ENCODE measurements around the gene VMP1.
"Not testable (repeated sequence)": the region's sequence is repeated elsewhere in the genome, so short reads cannot be mapped to it uniquely, and the experiment has no call there.

VMP1 gene

GRCh38 chr17:59839651-59840328 lies 132.3 kb downstream of the VMP1 start:
- H3K4me1 Mint-ChIP-seq = peaks cover 55% of the 10 kb centered on the region
- H3K4me3 Mint-ChIP-seq = peak overlapping the region; percentile 90
- peak overlapping the region; percentile 99 for H3K27ac Mint-ChIP-seq
- DNase-seq (ENCODE audit: low spot score in 2 of 2) (no peak), ATAC-seq (no peak)
- no peaks in the 10 kb centered on the region for H3K9me3 Mint-ChIP-seq
- H3K36me3 Mint-ChIP-seq = peaks cover 94% of the 10 kb centered on the region

- peak in 1 of 2 donors; percentile 74 for DNase-seq (ENCODE audit: low spot score in 2 of 2)
- Mint-ChIP-seq H3K4me3 (peak overlapping the region; percentile 90), H3K4me1 (peaks cover 62% of the 10 kb centered on the region), H3K27ac (peak overlapping the region; percentile 99), H3K36me3 (peaks cover 93% of the 10 kb centered on the region), H3K9me3 (no peaks in the 10 kb centered on the region)
- ATAC-seq = no peak
Measured at GRCh38 chr17:59840329-59841090, 133.1 kb downstream of the VMP1 start.

GRCh38 chr17:59841091-59841881 lies 133.8 kb downstream of the VMP1 start:
- H3K27ac Mint-ChIP-seq = peak overlapping the region; percentile 99
- not testable (repeated sequence) for ATAC-seq, H3K9me3 Mint-ChIP-seq
- peaks cover 99% of the 10 kb centered on the region for H3K36me3 Mint-ChIP-seq
- H3K4me1 Mint-ChIP-seq = peaks cover 67% of the 10 kb centered on the region
- peak in 1 of 2 donors; percentile 68 for DNase-seq (ENCODE audit: low spot score in 2 of 2)
- peak overlapping the region; percentile 90 for H3K4me3 Mint-ChIP-seq

DNA sequence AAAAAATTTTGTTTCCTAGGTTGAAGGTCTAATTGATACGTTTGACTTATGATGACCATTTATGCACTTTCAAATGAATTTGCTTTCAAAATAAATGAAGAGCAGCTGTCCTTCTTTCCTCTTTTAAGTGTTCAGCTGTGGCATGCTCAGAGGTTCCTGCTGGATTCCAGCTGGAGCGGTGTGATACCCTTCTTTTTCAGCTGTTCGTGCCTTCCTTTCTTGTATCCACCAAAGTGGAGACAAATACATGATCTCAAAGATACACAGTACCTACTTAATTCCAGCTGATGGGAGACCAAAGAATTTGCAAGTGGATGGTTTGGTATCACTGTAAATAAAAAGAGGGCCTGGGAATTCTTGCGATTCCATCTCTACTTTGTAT lies 134.4 kb downstream of the VMP1 start:
- Mint-ChIP-seq H3K4me3 (peak overlapping the region; percentile 90), H3K4me1 (peaks cover 67% of the 10 kb centered on the region), H3K36me3 (peaks cover 94% of the 10 kb centered on the region), H3K27ac (peak overlapping the region; percentile 99)
- H3K9me3 Mint-ChIP-seq; DNase-seq (ENCODE audit: low spot score in 2 of 2); ATAC-seq: not testable (repeated sequence)

GRCh38 chr17:59842901-59843652 lies 135.6 kb downstream of the VMP1 start:
- peak overlapping the region; percentile 99 for H3K27ac Mint-ChIP-seq

DNA sequence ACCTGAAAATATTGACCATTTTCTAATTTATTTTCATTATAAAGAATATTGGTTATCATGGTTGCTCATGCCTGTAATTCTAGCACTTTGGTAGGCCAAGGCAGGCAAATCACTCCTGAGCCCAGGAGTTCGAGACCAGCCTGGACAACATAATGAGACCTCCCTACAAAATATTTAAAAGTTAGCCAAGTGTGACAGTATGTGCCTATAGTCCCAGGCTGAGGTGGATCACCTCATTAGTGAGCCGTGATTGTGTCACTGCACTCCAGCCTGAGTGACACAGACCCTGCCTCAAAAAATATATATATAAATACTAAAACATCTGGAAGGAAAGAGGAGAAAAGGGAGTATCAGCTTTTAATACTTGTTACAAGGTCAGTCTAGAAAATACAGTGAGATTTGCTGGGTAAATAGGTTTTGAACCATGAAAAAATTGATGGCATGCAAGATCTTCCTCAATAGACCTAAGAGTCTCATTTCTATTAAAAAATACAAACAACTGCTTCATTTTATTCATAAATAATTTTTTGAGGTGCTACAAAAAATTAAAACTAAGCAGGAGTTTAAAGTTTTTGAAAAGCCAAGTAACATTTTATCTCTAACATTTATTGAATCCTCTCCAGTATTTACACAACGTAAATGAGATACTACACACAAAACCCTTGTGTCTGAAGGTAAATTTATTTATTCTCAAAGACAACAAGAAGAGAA lies 137.6 kb downstream of the VMP1 start:
- no peak for DNase-seq (ENCODE audit: low spot score in 2 of 2)
- Mint-ChIP-seq H3K4me1 (peaks cover 70% of the 10 kb centered on the region), H3K36me3 (peaks cover 76% of the 10 kb centered on the region), H3K4me3 (peak overlapping the region; percentile 90), H3K27ac (peak overlapping the region; percentile 99), H3K9me3 (no peaks in the 10 kb centered on the region)
- no peak for ATAC-seq

More at GRCh38 chr17:59842901-59843652, 135.6 kb downstream of the VMP1 start:
- Mint-ChIP-seq H3K36me3 (peaks cover 82% of the 10 kb centered on the region), H3K9me3 (no peaks in the 10 kb centered on the region), H3K4me1 (peaks cover 64% of the 10 kb centered on the region), H3K4me3 (peak overlapping the region; percentile 90)
- ATAC-seq (peak; percentile 87), DNase-seq (ENCODE audit: low spot score in 2 of 2) (peak in 1 of 2 donors; percentile 87)

GRCh38 chr17:59845595-59846393 lies 138.3 kb downstream of the VMP1 start:
- no peak for ATAC-seq
- Mint-ChIP-seq H3K36me3 (peaks cover 68% of the 10 kb centered on the region), H3K4me3 (peak overlapping the region; percentile 90), H3K9me3 (no peaks in the 10 kb centered on the region), H3K27ac (peak overlapping the region; percentile 99), H3K4me1 (peaks cover 64% of the 10 kb centered on the region)
- peak in 1 of 2 donors; percentile 69 for DNase-seq (ENCODE audit: low spot score in 2 of 2)

DNA sequence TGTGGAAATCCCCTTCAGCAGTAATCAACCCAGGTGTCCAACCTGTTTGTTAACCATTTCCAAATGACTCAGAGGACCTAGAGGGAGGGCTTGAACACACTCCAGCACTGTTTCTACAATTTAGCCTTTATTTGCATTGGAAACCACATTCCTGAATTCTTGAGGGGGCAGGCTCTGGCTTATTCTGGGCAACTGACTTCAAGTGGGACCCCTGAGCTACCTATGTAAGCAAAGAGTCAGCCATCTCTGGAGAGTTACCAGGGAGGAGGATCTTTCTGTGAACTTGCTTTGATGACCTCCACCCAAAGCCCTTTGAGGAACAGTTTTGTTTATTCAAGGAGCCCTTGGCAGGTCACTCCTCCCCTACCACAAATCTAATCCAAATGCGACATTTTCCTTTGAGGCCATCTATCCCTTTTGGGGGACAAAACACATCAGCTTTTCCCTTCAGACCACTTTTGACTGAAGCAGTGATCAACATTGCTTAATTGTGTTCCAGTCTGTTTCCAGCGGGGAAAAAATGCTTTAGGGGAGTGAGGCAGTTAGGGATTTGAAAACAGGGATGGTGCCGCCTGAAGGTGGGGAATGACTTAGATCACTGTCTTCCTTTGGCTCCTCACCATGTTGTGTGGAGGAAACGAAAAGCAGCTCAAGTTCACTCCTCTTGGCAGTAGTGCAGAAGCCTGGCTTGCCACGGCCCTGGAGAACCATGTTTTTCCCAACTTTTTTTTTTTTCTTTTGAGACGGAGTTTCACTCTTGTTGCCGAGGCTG lies 139.1 kb downstream of the VMP1 start:
- Mint-ChIP-seq H3K27ac (peak overlapping the region; percentile 99), H3K4me3 (peak overlapping the region; percentile 90), H3K36me3 (peaks cover 60% of the 10 kb centered on the region), H3K9me3 (no peaks in the 10 kb centered on the region), H3K4me1 (peaks cover 58% of the 10 kb centered on the region)
- DNase-seq (ENCODE audit: low spot score in 2 of 2) (peak in 1 of 2 donors; percentile 66), ATAC-seq (peak; percentile 53)

GRCh38 chr17:59848385-59848668 lies 140.9 kb downstream of the VMP1 start:
- no peak for DNase-seq (ENCODE audit: low spot score in 2 of 2)
- H3K4me1 Mint-ChIP-seq = peaks cover 53% of the 10 kb centered on the region
- no peak for ATAC-seq
- H3K4me3 Mint-ChIP-seq = peak overlapping the region; percentile 56
- peak overlapping the region; percentile 93 for H3K27ac Mint-ChIP-seq
- peaks cover 43% of the 10 kb centered on the region for H3K36me3 Mint-ChIP-seq
- H3K9me3 Mint-ChIP-seq = no peaks in the 10 kb centered on the region

- Mint-ChIP-seq H3K36me3 (peaks cover 38% of the 10 kb centered on the region), H3K4me1 (peaks cover 52% of the 10 kb centered on the region), H3K9me3 (no peaks in the 10 kb centered on the region), H3K4me3 (peak overlapping the region; percentile 56), H3K27ac (peak overlapping the region; percentile 93)
- ATAC-seq (peak; percentile 78), DNase-seq (ENCODE audit: low spot score in 2 of 2) (peak in 1 of 2 donors; percentile 88)
Measured at GRCh38 chr17:59848778-59849177, 141.3 kb downstream of the VMP1 start.

DNA sequence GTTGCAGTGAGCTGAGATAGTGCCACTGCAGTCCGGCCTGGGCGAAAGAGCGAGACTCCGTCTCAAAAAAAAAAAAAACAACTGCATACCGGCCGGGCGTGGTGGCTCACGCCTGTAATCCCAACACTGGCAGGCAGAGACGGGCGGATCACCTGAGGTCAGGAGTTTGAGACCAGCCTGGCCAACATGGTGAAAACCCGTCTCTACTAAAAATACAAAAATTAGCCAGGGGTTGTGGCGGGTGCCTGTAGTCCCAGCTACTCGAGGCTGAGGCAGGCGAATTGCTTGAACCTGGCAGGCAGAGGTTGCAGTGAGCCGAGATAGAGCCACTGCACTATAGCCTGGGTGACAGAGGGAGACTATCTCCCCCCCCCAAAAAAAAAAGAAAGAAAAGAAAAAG lies 142.9 kb downstream of the VMP1 start:
- Mint-ChIP-seq H3K27ac (peak overlapping the region; percentile 93), H3K36me3 (peaks cover 24% of the 10 kb centered on the region), H3K4me1 (peaks cover 45% of the 10 kb centered on the region)
- not testable (repeated sequence) for ATAC-seq; H3K4me3 Mint-ChIP-seq; H3K9me3 Mint-ChIP-seq; DNase-seq (ENCODE audit: low spot score in 2 of 2)

DNA sequence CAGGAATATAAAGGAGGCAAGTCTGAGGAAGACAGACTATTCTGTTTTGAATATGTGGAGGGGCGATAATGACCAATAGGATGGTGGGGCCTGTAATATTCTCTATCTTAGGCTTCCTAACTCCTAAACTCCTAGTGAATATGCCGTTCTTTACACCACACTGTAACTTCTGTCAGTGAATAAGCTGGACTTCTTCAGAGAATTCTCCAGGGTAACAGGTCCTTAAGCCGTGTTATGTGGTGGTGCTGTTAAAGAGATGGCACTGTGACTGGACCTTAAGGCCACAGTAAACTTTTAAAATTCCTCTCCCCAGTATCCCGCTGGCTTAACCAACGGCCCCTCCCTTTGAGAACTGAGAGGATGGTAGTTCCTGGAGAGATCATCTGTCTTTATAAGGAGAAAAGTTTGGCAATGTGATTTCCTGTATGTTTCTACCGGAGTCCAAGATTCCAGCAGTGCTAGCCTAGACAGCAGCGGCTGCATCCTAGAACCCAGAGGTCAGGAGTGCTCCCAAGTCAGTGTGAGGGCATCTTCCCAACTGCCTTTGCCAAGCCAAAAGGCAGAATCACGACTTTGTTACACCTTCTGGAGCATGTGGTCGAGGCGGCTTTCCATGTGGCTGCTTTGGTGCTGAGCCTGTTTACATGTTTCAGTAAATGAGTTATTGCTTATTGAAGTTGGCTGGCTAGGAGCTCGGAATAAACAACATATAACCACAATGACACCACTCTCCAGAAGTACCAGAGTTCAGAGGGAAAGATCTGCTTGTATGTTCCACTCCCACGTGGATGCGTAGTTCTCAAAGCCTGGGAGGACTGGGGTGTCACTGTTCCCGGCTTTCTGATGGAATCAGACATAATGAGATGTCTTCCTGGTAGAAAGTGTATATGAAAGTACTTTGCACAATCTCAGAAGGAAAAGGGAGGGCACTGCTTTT lies 144.3 kb downstream of the VMP1 start:
- peaks cover 33% of the 10 kb centered on the region for H3K4me1 Mint-ChIP-seq
- no peak for DNase-seq (ENCODE audit: low spot score in 2 of 2)
- ATAC-seq = no peak

More for the DNA sequence above, 144.3 kb downstream of the VMP1 start:
- Mint-ChIP-seq H3K9me3 (no peaks in the 10 kb centered on the region), H3K4me3 (no peak overlapping the region), H3K36me3 (peaks cover 13% of the 10 kb centered on the region), H3K27ac (no peak overlapping the region)
